ENCODE measurements around the gene SLC22A17. TPM values are rescaled to one million over a fixed set of nuclear protein-coding genes. Genes with fewer than 3 reads are reported as not detected.

Gene SLC22A17
- total and polyA plus RNA-seq, 2 of the 8 experiments (the other 6 are each of a cell fraction or from before 2014, with no cell fraction given): 43.0 to 49.0 TPM

GRCh38 chr14:23339506-23340268 is 13.0 kb downstream of the SLC22A17 start:
- H3K23me2 ChIP-seq (ENCODE audit: low read depth, low read length): no peaks in the 10 kb centered on the region
- ChIA-PET POLR2A (ENCODE audit: partially characterized antibody) (no interaction called here), CTCF (ENCODE audit: partially characterized antibody) (interaction anchor here (0.8 to 2.7 kb wide), 5 partner anchors 9 to 102 kb away, joined by 3 to 10 read pairs (median 3); no protein-coding TSS in a partner anchor)
- no peaks in the 10 kb centered on the region for H3K36me3 ChIP-seq (ENCODE audit: control insufficient read depth in 2 of 4, insufficient read depth in 4 of 4, low read length in 3 of 4)
- no peak overlapping the region for H2BK120ac ChIP-seq (replicated peaks; ENCODE audit: low read depth, low read length)
- H3K14ac ChIP-seq (ENCODE audit: insufficient read length): no peak overlapping the region
- H3K4ac ChIP-seq (replicated peaks; ENCODE audit: insufficient read length, low read depth, low read length): no peak overlapping the region
- no peak overlapping the region for H4K5ac ChIP-seq (ENCODE audit: insufficient read length, low read depth, low read length)
- no peak for DNase-seq (ENCODE audit: low read depth in 1 of 2, low spot score in 2 of 2)
- TF ChIP-seq MAFK (IDR thresholded peaks at IDR 0.05; ENCODE audit: low read depth, low read length) (no peak), HDAC6 (IDR thresholded peaks at IDR 0.05; ENCODE audit: low read depth, low read length) (no peak)
- FAIRE-seq: no peak
- WGBS, 2 experiments (ENCODE audit: extremely low coverage in 1 of 2, insufficient coverage in 1 of 2, insufficient read length in 1 of 2, insufficient replicate concordance in 2 of 2, low coverage in 1 of 2, low lambda C conversion rate in 2 of 2, missing lambda C conversion rate in 1 of 2): 80% methylated on average over 1 of the region's 1 CpG; no CpG with 5 or more reads in 1 of the 2 experiments
- H2BK5ac ChIP-seq (ENCODE audit: low read depth, low read length): no peak overlapping the region
- no peaks in the 10 kb centered on the region for H4K20me1 ChIP-seq (replicated peaks in 1 of 2; ENCODE audit: control insufficient read depth in 1 of 2, insufficient read depth in 2 of 2, low read length in 2 of 2)
- H3K4me1 ChIP-seq (replicated peaks in 1 of 4; ENCODE audit: control insufficient read depth in 3 of 4, insufficient read depth in 4 of 4, low read length in 3 of 4): no peaks in the 10 kb centered on the region
- no peak overlapping the region for H2BK20ac ChIP-seq (ENCODE audit: low read length)
- no peaks in the 10 kb centered on the region for H3K27me3 ChIP-seq (replicated peaks in 1 of 4; ENCODE audit: control insufficient read depth in 3 of 4, extremely low read depth in 1 of 4, insufficient read depth in 3 of 4, low read length in 3 of 4)
- H3K79me2 ChIP-seq (ENCODE audit: control insufficient read depth in 1 of 2, insufficient read depth in 2 of 2, low read length in 2 of 2): no peaks in the 10 kb centered on the region
- no peak overlapping the region for H2AK5ac ChIP-seq (ENCODE audit: low read depth, low read length)
- H4K8ac ChIP-seq (ENCODE audit: extremely low read depth, insufficient read depth, low read length): no peak overlapping the region
- no peak overlapping the region for H3K23ac ChIP-seq (ENCODE audit: insufficient read length)
- H3K4me2 ChIP-seq (ENCODE audit: insufficient read depth in 1 of 2, low read depth in 2 of 2, low read length in 2 of 2): no peak overlapping the region
- H3K79me1 ChIP-seq (ENCODE audit: low read depth, low read length): no peaks in the 10 kb centered on the region
- H2AFZ ChIP-seq (ENCODE audit: low read length): no peak overlapping the region
- no peak overlapping the region for H2BK15ac ChIP-seq (ENCODE audit: low read length)
- no peak overlapping the region for H3K56ac ChIP-seq (replicated peaks; ENCODE audit: insufficient read length, low read depth, low read length)
- H3K27ac ChIP-seq (ENCODE audit: low read depth, low read length): no peak overlapping the region
- H2BK12ac ChIP-seq (ENCODE audit: low read depth, low read length): no peak overlapping the region
- H3K9me3 ChIP-seq (ENCODE audit: insufficient read depth in 2 of 2, low read depth in 1 of 2, low read length in 1 of 2): peaks cover 5 to 30% of the 10 kb centered on the region in 2 experiments
- no peak overlapping the region for H3K4me3 ChIP-seq (ENCODE audit: extremely low read depth in 1 of 4, insufficient read depth in 2 of 4, low read depth in 3 of 4, low read length in 4 of 4)
- no peak overlapping the region for H4K91ac ChIP-seq (replicated peaks; ENCODE audit: insufficient read length, low read length)
- no peak overlapping the region for H3K18ac ChIP-seq (ENCODE audit: extremely low read depth, low read length)
- no peak overlapping the region for H3K9ac ChIP-seq (replicated peaks in 1 of 4; ENCODE audit: extremely low read depth in 1 of 4, low read depth in 3 of 4, low read length in 3 of 4)

Measured in H1 (cell line).